Left kidney (tissue), 2 donors: ENCODE data around the gene LMO7. TPM values are rescaled to one million over a fixed set of nuclear protein-coding genes. Genes with fewer than 3 reads are reported as not detected.

Source experiments
- DNase-seq: peaks from one replicate; pipeline ENCODE4 v3.0.0-alpha.2; 2013
- polyA plus RNA-seq: library from polyadenylated mRNA; unstranded; fragments of 120-200 nt; gene quantifications from one replicate; pipeline ENCODE4 v1.2.1, GENCODE V29; 2013; ENCODE audit not compliant: insufficient read length

LMO7 gene
- polyA plus RNA-seq, 1 donor: 108 TPM

GRCh38 chr13:75896271-75896670 is 260.1 kb downstream of the LMO7 start:
- no peak for DNase-seq

GRCh38 chr13:75897386-75897785 is 261.3 kb downstream of the LMO7 start:
- DNase-seq: no peak

DNA sequence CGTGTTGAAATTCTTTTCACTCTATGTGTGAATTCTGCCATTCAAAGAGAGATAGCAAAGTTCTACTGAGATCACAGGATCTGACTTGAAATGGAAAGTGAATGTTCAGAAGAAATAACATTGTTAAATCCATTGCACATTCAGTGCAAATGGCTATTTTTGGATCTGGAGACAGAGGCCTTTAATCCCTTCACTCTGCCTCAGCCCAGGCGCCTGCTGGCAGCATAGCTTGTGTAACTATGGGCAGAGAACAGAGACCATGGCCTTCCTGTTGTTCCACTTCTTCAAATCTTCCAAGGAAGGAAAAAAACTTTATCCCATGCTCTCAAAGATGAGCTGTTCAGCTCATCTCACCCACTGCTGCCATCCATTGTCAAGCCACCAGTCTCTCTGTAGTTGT is 265.4 kb downstream of the LMO7 start:
- DNase-seq: no peak

DNA sequence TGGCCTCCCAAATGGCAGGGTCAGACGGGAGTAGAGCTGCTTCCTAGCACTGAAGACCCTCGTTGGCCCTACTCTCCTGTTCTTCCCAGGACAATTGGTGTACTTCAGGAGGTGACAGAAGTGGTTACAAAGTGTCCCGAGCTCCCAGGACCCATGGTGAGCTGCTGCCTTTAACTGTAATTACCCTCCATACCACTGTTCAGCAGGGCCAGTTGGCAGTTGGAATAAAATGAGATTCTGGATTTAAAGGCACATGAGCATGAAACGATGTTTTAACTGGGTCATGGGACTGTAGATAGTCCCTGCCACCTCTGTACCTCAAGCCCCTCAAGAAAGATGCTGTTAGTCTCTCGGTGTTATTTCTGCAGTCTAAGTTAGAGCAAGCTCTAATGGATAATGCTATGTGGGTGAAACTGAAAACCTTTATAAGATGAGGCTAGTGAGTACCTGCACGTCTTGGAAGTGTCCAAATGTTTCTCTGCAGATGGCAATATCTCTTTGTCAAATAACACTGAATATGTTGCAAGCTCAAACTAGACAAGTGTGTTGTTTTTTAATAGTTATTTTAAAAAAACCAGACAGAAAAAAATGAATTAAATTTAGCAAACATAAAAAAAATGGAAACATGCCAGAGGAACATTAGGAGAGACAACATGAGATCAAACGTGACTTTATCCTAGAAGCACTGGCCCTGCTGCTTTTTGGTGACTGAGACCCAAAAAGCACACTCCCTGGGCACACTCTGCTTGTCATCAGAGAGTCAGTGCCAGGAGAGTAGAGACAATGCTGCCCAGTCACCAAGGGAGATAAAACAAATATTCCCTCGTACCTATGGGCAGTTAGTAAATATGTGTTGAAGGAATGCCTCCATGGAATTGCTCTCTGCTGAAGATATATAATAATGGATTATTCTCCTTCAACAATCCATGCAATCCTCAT is 266.3 kb downstream of the LMO7 start:
- DNase-seq: no peak

DNA sequence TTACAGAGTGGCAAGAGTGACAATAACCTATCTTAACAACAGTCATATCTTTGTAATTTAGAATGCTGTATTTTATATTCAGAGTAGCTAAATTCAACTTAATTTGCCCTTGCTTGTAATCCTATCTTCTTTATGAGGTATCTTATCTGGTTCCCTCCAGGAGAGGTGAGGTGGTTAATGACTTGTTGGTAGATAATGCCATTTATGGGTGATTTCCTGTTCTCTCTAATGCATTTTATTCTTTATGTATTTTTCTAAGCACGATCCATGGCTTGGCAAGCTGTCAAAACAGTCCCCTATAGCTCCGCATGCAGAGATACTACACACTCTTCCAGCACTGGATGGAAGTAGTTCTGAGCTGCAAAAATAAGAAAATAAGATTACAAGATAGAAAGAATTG is 267.9 kb downstream of the LMO7 start:
- DNase-seq: no peak

DNA sequence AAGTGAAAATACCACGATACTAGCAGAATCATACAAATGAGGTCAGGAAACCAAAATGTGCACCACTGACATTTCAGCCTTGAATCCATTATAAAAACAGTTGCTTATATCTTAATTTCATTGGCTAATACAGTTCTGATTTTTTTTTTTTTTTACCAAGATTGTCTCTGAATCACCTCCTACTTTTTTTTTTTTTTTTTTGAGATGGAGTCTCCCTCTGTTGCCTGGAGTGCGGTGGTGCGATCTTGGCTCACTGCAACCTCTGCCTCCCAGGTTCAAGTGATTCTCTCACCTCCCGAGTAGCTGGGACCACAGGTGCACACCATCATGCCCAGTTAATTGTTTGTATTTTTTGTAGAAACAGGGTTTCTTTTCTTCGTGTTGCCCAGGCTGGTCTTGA is 270.2 kb downstream of the LMO7 start:
- DNase-seq: no peak

DNA sequence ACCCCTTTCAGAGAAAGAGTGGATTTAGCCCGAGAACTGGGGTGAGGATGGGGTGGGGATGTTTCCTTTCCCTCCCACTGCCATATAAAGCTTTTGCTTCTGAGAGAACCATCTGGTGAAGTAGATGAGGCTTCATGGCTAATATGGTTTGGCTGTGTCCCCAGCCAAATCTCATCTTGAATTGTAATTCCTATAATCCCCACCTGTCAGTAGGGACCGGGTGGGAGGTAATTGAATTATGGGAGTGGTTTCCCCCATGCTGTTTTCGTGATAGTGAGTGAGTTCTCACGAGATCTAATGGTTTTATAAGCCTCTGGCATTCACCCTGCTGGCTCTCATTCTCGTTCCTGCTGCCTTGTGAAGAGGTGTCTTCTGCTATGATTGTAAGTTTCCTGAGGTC is 270.9 kb downstream of the LMO7 start:
- no peak for DNase-seq

GRCh38 chr13:75908141-75908540 is 272.0 kb downstream of the LMO7 start:
- DNase-seq: peak; percentile 13

Other genes with a start within 250 kb of the LMO7 start
- gene TBC1D4, start 154.2 kb upstream of the LMO7 start, polyA plus RNA-seq: 59.5 TPM
- 218 TPM for gene COMMD6, start 98.5 kb upstream of the LMO7 start, polyA plus RNA-seq
- 35.1 TPM for gene UCHL3, start 86.5 kb upstream of the LMO7 start, polyA plus RNA-seq